PC-9 (cell line): ENCODE results near the gene NPSR1. TPM values are rescaled to one million over a fixed set of nuclear protein-coding genes. Genes with fewer than 3 reads are reported as not detected.
"Not testable (repeated sequence)": the region's sequence is repeated elsewhere in the genome, so short reads cannot be mapped to it uniquely, and the experiment has no call there.

Experiments used
- BruUV-seq: library from RNA; stranded (reverse); fragments of 400-500 nt; replicated peaks from 2 replicates; lab custom pipeline; 2021; lab: Mats Ljungman, UMichigan
- CTCF ChIA-PET: fragments of 300-600 bp; sonication (Branson Sonifier 250); formaldehyde crosslinking; loops from one replicate; lab custom pipeline; 2022; ENCODE audit warnings: antibody characterized with exemption; lab: Charles Lee
- POLR2A ChIA-PET: fragments of 300-600 bp; sonication (Branson Sonifier 250); formaldehyde crosslinking; loops from one replicate; lab custom pipeline; 2022; ENCODE audit warnings: antibody characterized with exemption; ENCODE audit not compliant: unreplicated experiment; lab: Charles Lee
- DNase-seq, 2 experiments: peaks; one replicate each; pipeline versions ENCODE4 v3.0.0 to v3.0.0-alpha.2; 2015 to 2022; ENCODE audit warnings: mixed read lengths in 1 of 2
- H2AFZ ChIP-seq: fragments of 200-600 bp; sonication (generic); 2 replicates; pipeline ENCODE4 v1.8.1; 2017; ENCODE audit warnings: antibody characterized with exemption
- H3F3A ChIP-seq: fragments of 200-600 bp; sonication (generic); 2 replicates; pipeline ENCODE4 v1.8.1; 2017; ENCODE audit warnings: antibody characterized with exemption, mild to moderate bottlenecking, low read depth; ENCODE audit not compliant: insufficient read depth
- H3K27ac ChIP-seq: fragments of 200-600 bp; sonication (generic); 2 replicates; pipeline ENCODE4 v1.6.1; 2016; ENCODE audit warnings: mixed run types
- H3K27me3 ChIP-seq: fragments of 200-600 bp; sonication (generic); 2 replicates; pipeline ENCODE4 v1.6.1; 2016; ENCODE audit warnings: low read depth, mixed run types; ENCODE audit not compliant: insufficient read depth
- H3K36me3 ChIP-seq: fragments of 200-600 bp; sonication (generic); 2 replicates; pipeline ENCODE4 v1.6.1; 2016; ENCODE audit warnings: low read depth, mixed run types
- H3K4me1 ChIP-seq: fragments of 200-600 bp; sonication (generic); replicated peaks from 2 replicates; pipeline ENCODE4 v1.6.1; 2016; ENCODE audit warnings: mixed run types; ENCODE audit not compliant: insufficient read depth
- H3K4me2 ChIP-seq: fragments of 200-600 bp; sonication (generic); 2 replicates; pipeline ENCODE4 v1.6.1; 2017; ENCODE audit warnings: mixed run types
- H3K4me3 ChIP-seq: fragments of 200-600 bp; sonication (generic); 2 replicates; pipeline ENCODE4 v1.6.1; 2016; ENCODE audit warnings: mixed run types
- H3K79me2 ChIP-seq: fragments of 200-600 bp; sonication (generic); 2 replicates; pipeline ENCODE4 v1.6.1; 2017; ENCODE audit warnings: low read depth, mixed run types
- H3K9me2 ChIP-seq: fragments of 200-600 bp; sonication (generic); 2 replicates; pipeline ENCODE4 v1.8.1; 2017; ENCODE audit warnings: mild to moderate bottlenecking; ENCODE audit not compliant: insufficient read depth
- H3K9me3 ChIP-seq: fragments of 200-600 bp; sonication (generic); 2 replicates; pipeline ENCODE4 v1.8.1; 2016; ENCODE audit warnings: low read depth; ENCODE audit not compliant: insufficient read depth
- H4K20me1 ChIP-seq: fragments of 200-600 bp; sonication (generic); 2 replicates; pipeline ENCODE4 v1.8.1; 2017; ENCODE audit not compliant: insufficient read depth
- CTCF ChIP-seq: fragments of 200-600 bp; sonication (generic); conservative IDR thresholded peaks from 2 replicates; pipeline ENCODE4 v1.6.1; 2017; ENCODE audit warnings: mixed run types, antibody characterized with exemption, mild to moderate bottlenecking, moderate library complexity
- EZH2 ChIP-seq: fragments of 200-600 bp; sonication (generic); IDR thresholded peaks from 2 replicates; pipeline ENCODE4 v1.8.0; 2017; ENCODE audit warnings: antibody characterized with exemption, low read depth
- intact Hi-C: fragments of 100-400 bp; cut with micrococcal nuclease; formaldehyde crosslinking; loops from one replicate; pipeline ENCODE4 v1.10.0; 2022; ENCODE audit not compliant: unreplicated experiment
- total RNA-seq: library from RNA; stranded (reverse); gene quantifications from 2 replicates; pipeline ENCODE4 v1.2.3, GENCODE V29; 2021

The NPSR1 gene
- total RNA-seq, 1 experiment from 2014 or later: not detected

- TF ChIP-seq CTCF (no peak), EZH2 (no peak)
- no peaks in the 10 kb centered on the region for H3K27me3 ChIP-seq
- H3K4me3 ChIP-seq: no peak overlapping the region
- no peaks in the 10 kb centered on the region for H3K9me3 ChIP-seq
- DNase-seq: no peak
- H3K9me2 ChIP-seq: no peaks in the 10 kb centered on the region
- CTCF ChIA-PET: no interaction called here
- no peak overlapping the region for H3K27ac ChIP-seq
- no peaks in the 10 kb centered on the region for H3K4me1 ChIP-seq
- no peak overlapping the region for H2AFZ ChIP-seq
- no peaks in the 10 kb centered on the region for H3K36me3 ChIP-seq
- no peak overlapping the region for H3K4me2 ChIP-seq
- POLR2A ChIA-PET: interaction anchor here (0.6 kb wide), 1 partner anchor 175 kb away, joined by 3 read pairs; no protein-coding TSS in a partner anchor
- BruUV-seq: no TSS peak
- no peaks in the 10 kb centered on the region for H4K20me1 ChIP-seq
- no peaks in the 10 kb centered on the region; the same call in 1 of the 2 replicates for H3F3A ChIP-seq
- intact Hi-C loops: no loop called here
- H3K79me2 ChIP-seq: no peaks in the 10 kb centered on the region
Observed at GRCh38 chr7:34787586-34787985, 129.6 kb downstream of the NPSR1 start.

- no TSS peak for BruUV-seq
- ChIA-PET POLR2A (interaction anchor here (0.6 kb wide), 1 partner anchor 526 kb away, joined by 31 read pairs; no protein-coding TSS in a partner anchor), CTCF (no interaction called here)
- Histone ChIP-seq H3K4me3 (no peak overlapping the region), H3F3A (no peaks in the 10 kb centered on the region), H3K9me3 (no peaks in the 10 kb centered on the region), H2AFZ (no peak overlapping the region), H3K4me1 (no peaks in the 10 kb centered on the region), H3K9me2 (no peaks in the 10 kb centered on the region), H4K20me1 (no peaks in the 10 kb centered on the region), H3K27me3 (no peaks in the 10 kb centered on the region), H3K4me2 (no peak overlapping the region), H3K27ac (no peak overlapping the region), H3K79me2 (no peaks in the 10 kb centered on the region), H3K36me3 (no peaks in the 10 kb centered on the region)
- TF ChIP-seq EZH2 (no peak), CTCF (no peak)
- intact Hi-C loops: no loop called here
- no peak for DNase-seq
Observed at GRCh38 chr7:34806831-34807230, 148.8 kb downstream of the NPSR1 start.

- BruUV-seq: no TSS peak
- ChIA-PET POLR2A (no interaction called here), CTCF (no interaction called here)
- Histone ChIP-seq H3K9me2 (no peaks in the 10 kb centered on the region), H3K4me3 (no peak overlapping the region), H3F3A (no peaks in the 10 kb centered on the region), H3K9me3 (no peaks in the 10 kb centered on the region), H3K27ac (no peak overlapping the region), H3K4me1 (no peaks in the 10 kb centered on the region), H3K36me3 (no peaks in the 10 kb centered on the region), H2AFZ (no peak overlapping the region), H3K79me2 (no peaks in the 10 kb centered on the region), H4K20me1 (no peaks in the 10 kb centered on the region), H3K4me2 (no peak overlapping the region), H3K27me3 (no peaks in the 10 kb centered on the region)
- no peak for DNase-seq
- no peak for TF ChIP-seq EZH2
- TF ChIP-seq CTCF: no peak
- intact Hi-C loops: no loop called here
Observed at GRCh38 chr7:34807548-34808340, 149.7 kb downstream of the NPSR1 start.

GRCh38 chr7:34814203-34814842 lies 156.3 kb downstream of the NPSR1 start:
- CTCF ChIA-PET: interaction anchor here (0.6 kb wide), 1 partner anchor 494 kb away, joined by 4 read pairs; no protein-coding TSS in a partner anchor
- H3K4me3 ChIP-seq, H3K9me3 ChIP-seq, H3F3A ChIP-seq, POLR2A ChIA-PET, H3K27ac ChIP-seq, H4K20me1 ChIP-seq, H3K4me1 ChIP-seq, H3K79me2 ChIP-seq, H3K27me3 ChIP-seq, H3K9me2 ChIP-seq, BruUV-seq, H3K36me3 ChIP-seq, intact Hi-C loops: not testable (repeated sequence)
- DNase-seq: peak; percentile 53 to 56
- peak overlapping the region; percentile 44 for H3K4me2 ChIP-seq
- peak overlapping the region; percentile 66; the same call in 1 of the 2 replicates for H2AFZ ChIP-seq
